ENCODE results near the gene GINS2. TPM values are rescaled to one million over a fixed set of nuclear protein-coding genes. Genes with fewer than 3 reads are reported as not detected.
A peak's percentile ranks its signal among the peaks of the same experiment; 100 is the strongest.

GINS2 gene
- total and polyA plus RNA-seq, 2 experiments from 2014 or later = 40.5 to 44.4 TPM

DNA sequence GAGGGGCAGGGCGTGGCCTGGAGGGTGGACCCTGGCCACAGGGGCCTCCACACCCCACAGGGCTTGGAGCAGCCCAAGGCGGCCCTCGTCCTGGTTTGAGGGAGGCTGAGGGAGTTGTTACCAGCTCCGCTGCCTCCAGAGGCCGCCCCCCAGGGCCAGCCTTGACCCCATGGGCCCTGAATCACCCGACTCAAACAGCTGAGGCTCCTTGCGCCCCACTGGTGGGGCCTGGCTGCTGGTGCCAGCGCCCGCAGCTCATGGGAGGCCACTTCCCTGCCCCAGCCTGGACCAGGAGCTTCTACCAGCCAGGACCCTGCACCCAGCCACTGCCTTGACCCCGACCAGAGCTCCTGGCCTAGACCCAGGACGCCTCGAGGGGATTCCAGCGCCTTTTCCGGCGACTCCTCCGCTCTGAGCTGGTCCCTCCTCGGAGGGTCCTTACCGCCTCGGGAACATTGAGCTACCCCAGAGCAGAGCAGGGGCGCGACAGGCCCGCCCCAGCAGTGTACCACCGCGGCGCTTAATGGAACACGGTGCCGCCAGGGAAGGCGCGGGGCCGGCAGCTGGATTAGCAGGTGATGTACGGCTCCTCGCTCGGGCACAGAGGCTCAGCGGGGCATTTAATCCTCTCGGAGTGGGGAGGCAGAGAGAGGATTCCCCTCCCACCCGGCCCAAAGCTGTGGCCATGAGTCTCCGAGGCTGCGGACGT lies 38.5 kb downstream of the GINS2 start:
- no peak overlapping the region for H2AFZ ChIP-seq
- peak overlapping the region; percentile 39; the same call in 1 of the 2 replicates for H3K27ac ChIP-seq (ENCODE audit: low read depth)
- peaks cover 15% of the 10 kb centered on the region for H3K27me3 Mint-ChIP-seq (ENCODE audit: insufficient read depth, low read depth, poor library complexity)
- H3K27ac Mint-ChIP-seq = no peak overlapping the region
- DNase-seq (ENCODE audit: low spot score) (no peak), ATAC-seq (peak; percentile 9)
- H3K9me3 Mint-ChIP-seq = no peaks in the 10 kb centered on the region
- peaks cover 10% of the 10 kb centered on the region; the same call in 1 of the 2 replicates for H3F3A ChIP-seq (replicated peaks; ENCODE audit: low read depth)
- no peak overlapping the region for H3K4me2 ChIP-seq
- H4K20me1 ChIP-seq (replicated peaks; ENCODE audit: insufficient read depth) = peaks cover 14% of the 10 kb centered on the region
- H3K4me1 Mint-ChIP-seq = peaks cover 8% of the 10 kb centered on the region; the same call in 2 of the 3 replicates
- no peaks in the 10 kb centered on the region for H3K27me3 ChIP-seq (ENCODE audit: insufficient read depth)
- H3K79me2 ChIP-seq (replicated peaks; ENCODE audit: insufficient read depth) = peaks cover 18% of the 10 kb centered on the region
- TF ChIP-seq JUNB (IDR thresholded peaks at IDR 0.05; ENCODE audit: unreplicated experiment) = no peak
- TF ChIP-seq ZNF462 (CRISPR knock-in tag; IDR thresholded peaks at IDR 0.05) = no peak
- TF ChIP-seq, protein P1, sequence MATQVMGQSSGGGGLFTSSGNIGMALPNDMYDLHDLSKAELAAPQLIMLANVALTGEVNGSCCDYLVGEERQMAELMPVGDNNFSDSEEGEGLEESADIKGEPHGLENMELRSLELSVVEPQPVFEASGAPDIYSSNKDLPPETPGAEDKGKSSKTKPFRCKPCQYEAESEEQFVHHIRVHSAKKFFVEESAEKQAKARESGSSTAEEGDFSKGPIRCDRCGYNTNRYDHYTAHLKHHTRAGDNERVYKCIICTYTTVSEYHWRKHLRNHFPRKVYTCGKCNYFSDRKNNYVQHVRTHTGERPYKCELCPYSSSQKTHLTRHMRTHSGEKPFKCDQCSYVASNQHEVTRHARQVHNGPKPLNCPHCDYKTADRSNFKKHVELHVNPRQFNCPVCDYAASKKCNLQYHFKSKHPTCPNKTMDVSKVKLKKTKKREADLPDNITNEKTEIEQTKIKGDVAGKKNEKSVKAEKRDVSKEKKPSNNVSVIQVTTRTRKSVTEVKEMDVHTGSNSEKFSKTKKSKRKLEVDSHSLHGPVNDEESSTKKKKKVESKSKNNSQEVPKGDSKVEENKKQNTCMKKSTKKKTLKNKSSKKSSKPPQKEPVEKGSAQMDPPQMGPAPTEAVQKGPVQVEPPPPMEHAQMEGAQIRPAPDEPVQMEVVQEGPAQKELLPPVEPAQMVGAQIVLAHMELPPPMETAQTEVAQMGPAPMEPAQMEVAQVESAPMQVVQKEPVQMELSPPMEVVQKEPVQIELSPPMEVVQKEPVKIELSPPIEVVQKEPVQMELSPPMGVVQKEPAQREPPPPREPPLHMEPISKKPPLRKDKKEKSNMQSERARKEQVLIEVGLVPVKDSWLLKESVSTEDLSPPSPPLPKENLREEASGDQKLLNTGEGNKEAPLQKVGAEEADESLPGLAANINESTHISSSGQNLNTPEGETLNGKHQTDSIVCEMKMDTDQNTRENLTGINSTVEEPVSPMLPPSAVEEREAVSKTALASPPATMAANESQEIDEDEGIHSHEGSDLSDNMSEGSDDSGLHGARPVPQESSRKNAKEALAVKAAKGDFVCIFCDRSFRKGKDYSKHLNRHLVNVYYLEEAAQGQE (IDR thresholded peaks at IDR 0.05; ENCODE audit: unreplicated experiment) = no peak
- no peak for TF ChIP-seq ETS1 (IDR thresholded peaks at IDR 0.05)
- no peak for TF ChIP-seq ZNF331 (CRISPR knock-in tag; IDR thresholded peaks at IDR 0.05; ENCODE audit: low read depth)
- no peaks in the 10 kb centered on the region for H3K9me2 ChIP-seq (ENCODE audit: insufficient read depth)
- H3K4me3 Mint-ChIP-seq = no peak overlapping the region
- no peaks in the 10 kb centered on the region for H3K4me1 ChIP-seq (ENCODE audit: insufficient read depth)
- no peaks in the 10 kb centered on the region for H3K36me3 ChIP-seq (ENCODE audit: insufficient read depth)
- peaks cover 32% of the 10 kb centered on the region for H3K36me3 Mint-ChIP-seq (ENCODE audit: low read depth)
- no peak overlapping the region for H3K4me3 ChIP-seq
